Central memory CD8-positive, alpha-beta T cell (primary cell): ENCODE data around the gene CTF1.
A peak's percentile ranks its signal among the peaks of the same experiment; 100 is the strongest.

Experiments
- ATAC-seq: fragments of 150-1000 bp; cut with Tn5 transposase; replicated peaks from 2 replicates; pipeline ENCODE4 v1.10.0; 2022; ENCODE audit warnings: mild to moderate bottlenecking, moderate FRiP score, moderate number of reproducible peaks; ENCODE audit not compliant: poor library complexity, severe bottlenecking; ENCODE audit errors: extremely low read depth
- DNase-seq, 2 donors: peaks; one replicate each; pipeline ENCODE4 v3.0.0; 2021; ENCODE audit warnings: low spot score in 2 of 2
- H3K27ac Mint-ChIP-seq: one replicate; pipeline ENCODE4 v1.8.0; 2022; ENCODE audit warnings: low read depth, mild to moderate bottlenecking, moderate library complexity, mixed read lengths
- H3K27me3 Mint-ChIP-seq: one replicate; pipeline ENCODE4 v1.8.0; 2022; ENCODE audit warnings: mixed read lengths
- H3K36me3 Mint-ChIP-seq: one replicate; pipeline ENCODE4 v1.8.0; 2022; ENCODE audit warnings: mild to moderate bottlenecking, moderate library complexity, mixed read lengths; ENCODE audit not compliant: insufficient read depth
- H3K4me1 Mint-ChIP-seq: one replicate; pipeline ENCODE4 v1.8.0; 2022; ENCODE audit warnings: mixed read lengths
- H3K4me3 Mint-ChIP-seq: one replicate; pipeline ENCODE4 v1.8.0; 2022; ENCODE audit warnings: mild to moderate bottlenecking, moderate library complexity, mixed read lengths
- H3K9me3 Mint-ChIP-seq: one replicate; pipeline ENCODE4 v1.8.0; 2022; ENCODE audit warnings: mixed read lengths

Gene CTF1

DNA sequence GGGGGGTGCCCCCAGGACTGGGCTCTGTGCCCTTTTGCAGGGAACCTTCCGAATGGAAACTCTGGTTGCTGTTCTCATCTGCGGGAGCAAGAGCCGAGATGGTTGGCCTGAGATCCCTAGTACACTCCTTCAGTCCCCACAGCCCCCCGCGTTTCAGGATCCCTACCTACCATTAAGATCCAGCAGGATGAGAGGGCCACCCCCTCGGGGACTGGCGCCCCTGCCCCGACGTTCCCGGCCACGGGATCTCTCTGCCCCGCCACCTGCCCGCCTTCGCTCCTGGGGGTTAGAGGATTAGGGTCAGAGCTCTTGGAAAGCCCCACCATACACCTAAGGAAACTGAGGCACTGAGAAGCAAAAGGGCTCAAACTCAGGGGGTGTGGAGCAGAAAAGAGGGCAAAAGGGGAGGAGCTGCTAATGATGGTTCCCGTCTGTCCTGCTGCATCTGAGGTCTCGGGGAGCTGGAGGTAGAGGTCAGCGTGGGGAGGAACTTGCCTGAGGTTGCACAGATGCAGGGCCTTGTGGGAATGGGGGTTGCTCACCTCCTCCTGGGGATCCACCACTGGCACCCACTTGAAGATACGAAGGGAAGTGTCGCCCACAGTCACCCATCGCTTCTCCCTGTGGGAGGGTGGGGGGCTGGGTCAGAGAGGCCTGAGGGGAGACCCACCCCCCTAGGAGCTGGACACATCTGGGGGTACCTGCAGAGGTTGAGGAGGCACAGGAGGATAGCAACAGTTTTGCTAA lies 3.6 kb upstream of the CTF1 start:
- Mint-ChIP-seq H3K36me3 (peaks cover 31% of the 10 kb centered on the region), H3K4me1 (peaks cover 42% of the 10 kb centered on the region), H3K9me3 (no peaks in the 10 kb centered on the region), H3K4me3 (peak overlapping the region; percentile 86), H3K27me3 (no peaks in the 10 kb centered on the region), H3K27ac (peak overlapping the region; percentile 79)
- ATAC-seq (no peak), DNase-seq (no peak)

DNA sequence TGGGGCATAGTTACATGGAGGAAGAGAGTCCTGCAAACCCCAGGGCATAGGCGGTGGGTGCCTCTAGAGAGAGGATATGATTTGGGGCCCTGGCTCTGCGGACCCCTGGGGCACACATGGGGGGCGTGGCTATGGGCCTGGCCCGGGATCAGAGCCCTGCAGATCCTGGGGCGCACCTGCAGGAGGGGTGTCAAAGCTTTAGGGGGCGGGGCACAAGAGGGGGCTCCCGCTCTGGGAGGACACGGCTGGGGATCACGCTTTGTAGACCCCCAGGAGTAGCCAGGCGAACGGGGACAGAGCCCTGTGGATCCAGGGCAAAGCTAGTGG lies 3.0 kb upstream of the CTF1 start:
- Mint-ChIP-seq H3K4me1 (peaks cover 42% of the 10 kb centered on the region), H3K36me3 (peaks cover 29% of the 10 kb centered on the region), H3K9me3 (no peaks in the 10 kb centered on the region), H3K4me3 (peak overlapping the region; percentile 86), H3K27me3 (no peaks in the 10 kb centered on the region), H3K27ac (peak overlapping the region; percentile 79)
- DNase-seq (no peak), ATAC-seq (peak; percentile 31)

DNA sequence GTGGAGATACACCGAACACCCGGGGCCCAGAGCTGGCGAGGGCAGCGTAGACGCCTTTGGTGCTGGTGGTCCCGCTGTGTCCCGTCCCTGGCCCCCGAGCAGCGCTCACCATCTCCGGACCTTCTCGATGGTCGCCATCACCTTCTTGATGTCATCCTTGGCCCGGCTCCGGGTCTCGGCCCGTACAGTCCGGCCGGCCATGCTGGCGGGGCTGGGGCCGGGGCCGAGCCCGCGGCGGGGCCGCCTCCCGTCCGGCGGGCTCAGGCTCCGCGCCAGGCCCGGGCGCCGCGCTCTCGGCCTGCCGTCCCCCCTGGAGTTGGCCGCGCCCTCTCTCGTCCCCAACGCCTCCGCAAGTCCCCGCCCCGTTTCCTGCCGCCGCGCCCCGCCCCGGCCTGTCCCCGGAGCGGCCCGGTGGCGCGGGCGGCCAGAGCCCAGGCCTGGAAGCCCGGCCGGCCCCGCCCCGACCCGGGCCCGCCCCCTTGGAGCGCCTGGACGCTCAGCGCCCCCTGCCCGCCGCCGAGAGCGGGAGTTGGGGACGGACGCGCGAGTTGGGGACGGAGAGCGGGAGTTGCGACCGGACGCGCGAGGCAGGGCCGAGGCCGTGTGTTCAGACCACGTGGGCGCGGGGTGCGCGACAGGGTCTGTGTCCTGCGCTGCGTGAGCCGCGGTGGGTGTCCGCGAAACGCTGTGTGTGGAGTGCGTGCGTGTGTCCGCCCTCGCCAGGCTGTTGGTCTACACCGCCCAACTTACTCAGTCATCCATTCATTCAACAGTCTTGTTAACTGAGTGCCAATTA lies 2.5 kb upstream of the CTF1 start, which contains the start of gene BCL7C:
BCL7C (minus strand) TSS at position 334 of the 796 bp plus-strand sequence; CDS start at position 201, 133 bp downstream.
- no peaks in the 10 kb centered on the region for H3K9me3 Mint-ChIP-seq
- peak; percentile 70 for ATAC-seq
- peak within 1 kb of the TSS; percentile 79 for H3K27ac Mint-ChIP-seq
- H3K27me3 Mint-ChIP-seq, result no peaks in the 10 kb centered on the region
- peaks cover 38% of the 10 kb centered on the region for H3K4me1 Mint-ChIP-seq
- DNase-seq, result peak; percentile 48 to 49
- peak within 1 kb of the TSS; percentile 86 for H3K4me3 Mint-ChIP-seq
- peaks cover 24% of the 10 kb centered on the region for H3K36me3 Mint-ChIP-seq

DNA sequence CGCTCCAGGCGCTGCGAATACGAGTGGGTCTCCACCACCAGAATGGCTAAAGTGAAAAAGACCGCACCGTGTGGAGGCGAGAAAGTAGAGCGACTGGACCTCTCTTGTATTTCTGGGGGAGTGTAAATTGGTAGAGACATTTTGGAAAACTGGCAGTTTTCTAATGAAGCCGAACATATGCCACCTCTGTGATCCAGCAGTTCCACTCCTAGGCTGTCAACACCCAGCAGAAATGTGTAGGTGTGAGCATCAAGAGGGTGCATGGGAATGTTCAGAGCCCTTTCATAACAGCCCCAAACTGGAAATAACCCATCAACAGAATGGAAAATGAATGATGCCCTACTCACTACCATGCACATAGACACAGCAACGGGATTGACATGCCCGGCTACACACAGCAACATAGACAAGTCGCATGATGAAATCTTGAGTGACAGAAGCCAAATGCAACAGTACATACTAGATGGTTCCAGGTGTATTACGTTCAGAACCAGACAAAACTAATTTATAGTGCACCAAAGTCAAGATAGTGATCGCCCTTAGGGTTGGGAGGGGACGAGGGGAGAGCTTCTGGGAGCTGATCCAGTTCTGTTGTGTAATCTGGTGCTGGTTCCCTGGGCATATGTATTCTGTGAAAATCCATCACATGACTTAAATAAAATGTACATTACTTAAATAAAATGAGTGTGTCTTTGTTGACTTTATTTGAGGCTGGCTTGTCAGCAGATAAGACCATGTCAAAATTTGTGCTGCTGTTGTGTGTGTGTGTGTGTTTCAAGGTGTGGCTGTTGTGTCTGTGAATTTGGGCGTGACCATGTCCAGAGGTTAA lies 1.7 kb upstream of the CTF1 start:
- Mint-ChIP-seq H3K36me3 (peaks cover 21% of the 10 kb centered on the region), H3K27me3 (no peaks in the 10 kb centered on the region), H3K4me1 (peaks cover 37% of the 10 kb centered on the region), H3K9me3 (no peaks in the 10 kb centered on the region), H3K27ac (no peak overlapping the region), H3K4me3 (peak overlapping the region; percentile 86)
- ATAC-seq (no peak), DNase-seq (no peak)

DNA sequence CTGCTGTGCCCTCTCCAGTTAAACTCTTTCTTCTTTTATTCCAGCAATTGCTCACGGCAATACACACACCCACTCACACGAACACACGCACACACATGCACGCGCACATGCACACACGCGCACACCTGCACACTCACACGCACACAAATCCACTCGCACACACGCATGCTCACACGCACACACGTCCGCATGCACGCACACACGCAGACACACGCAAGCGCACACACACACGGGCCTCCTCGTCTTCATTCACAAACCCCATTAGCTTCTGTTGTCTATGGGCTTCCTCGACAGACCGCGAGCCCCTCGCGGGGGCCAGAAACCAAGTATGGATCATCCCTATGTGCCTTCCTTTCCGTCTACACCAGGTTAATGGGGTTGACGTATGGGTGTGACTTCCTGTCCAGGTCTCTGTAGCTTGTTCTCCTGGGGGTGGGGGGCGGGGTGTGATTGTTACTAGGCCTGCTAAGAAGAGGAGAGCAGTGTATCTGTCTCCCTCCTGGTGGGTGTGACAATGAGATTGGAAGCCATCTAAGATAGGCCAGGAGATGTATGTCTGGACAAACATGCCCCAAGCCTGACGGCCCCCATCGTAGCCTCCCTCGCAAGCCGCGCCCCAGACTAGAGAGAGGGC lies 670 bp upstream of the CTF1 start:
- no peaks in the 10 kb centered on the region for H3K9me3 Mint-ChIP-seq
- peak overlapping the region; percentile 86 for H3K4me3 Mint-ChIP-seq
- H3K27me3 Mint-ChIP-seq, result no peaks in the 10 kb centered on the region
- no peak overlapping the region for H3K27ac Mint-ChIP-seq
- peaks cover 41% of the 10 kb centered on the region for H3K4me1 Mint-ChIP-seq
- no peak for DNase-seq
- peaks cover 13% of the 10 kb centered on the region for H3K36me3 Mint-ChIP-seq
- ATAC-seq, result no peak

DNA sequence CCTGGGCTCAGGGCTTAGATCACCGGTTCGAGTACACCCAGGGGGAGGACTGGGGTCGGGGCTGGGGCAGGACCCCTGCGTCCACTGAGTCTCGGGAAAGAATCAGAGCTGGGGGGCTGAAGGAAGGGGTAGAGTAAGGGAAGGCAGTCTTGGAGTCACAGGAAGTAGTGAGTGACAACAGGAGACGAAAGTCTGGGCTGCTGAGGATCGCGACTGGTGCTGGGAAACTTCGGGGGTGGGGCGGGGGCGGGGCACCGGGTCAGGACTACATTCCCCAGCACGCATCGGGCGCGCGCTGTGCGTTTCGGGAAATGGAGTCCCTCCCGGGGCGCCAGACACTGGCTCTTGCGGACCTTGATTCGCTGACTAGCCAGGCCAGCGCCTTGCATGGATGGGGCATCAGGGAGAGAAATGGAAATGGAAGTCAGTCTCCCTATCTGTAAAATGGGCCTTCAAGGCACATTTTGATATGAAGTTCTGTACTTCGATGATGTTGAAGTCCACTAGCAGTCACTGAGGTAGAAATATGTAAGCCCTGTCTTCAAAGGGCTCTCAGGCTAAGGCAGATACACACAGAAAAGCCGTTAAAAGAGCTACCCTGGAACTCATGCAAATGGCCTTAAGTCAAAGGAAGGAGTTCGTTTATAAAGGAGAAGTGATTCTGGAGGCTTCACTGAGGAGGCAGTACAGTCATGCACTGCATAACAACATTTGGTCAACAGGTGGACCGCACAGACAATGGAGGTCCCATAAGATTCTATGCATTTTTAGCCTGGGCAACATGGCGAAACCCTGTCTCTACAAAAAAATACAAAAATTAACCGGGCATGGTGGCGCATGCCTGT lies 697 bp downstream of the CTF1 start:
- Mint-ChIP-seq H3K27me3 (no peaks in the 10 kb centered on the region), H3K4me1 (peaks cover 43% of the 10 kb centered on the region), H3K9me3 (no peaks in the 10 kb centered on the region), H3K27ac (no peak overlapping the region), H3K4me3 (peak overlapping the region; percentile 11), H3K36me3 (peaks cover 10% of the 10 kb centered on the region)
- ATAC-seq (peak; percentile 49), DNase-seq (no peak)

DNA sequence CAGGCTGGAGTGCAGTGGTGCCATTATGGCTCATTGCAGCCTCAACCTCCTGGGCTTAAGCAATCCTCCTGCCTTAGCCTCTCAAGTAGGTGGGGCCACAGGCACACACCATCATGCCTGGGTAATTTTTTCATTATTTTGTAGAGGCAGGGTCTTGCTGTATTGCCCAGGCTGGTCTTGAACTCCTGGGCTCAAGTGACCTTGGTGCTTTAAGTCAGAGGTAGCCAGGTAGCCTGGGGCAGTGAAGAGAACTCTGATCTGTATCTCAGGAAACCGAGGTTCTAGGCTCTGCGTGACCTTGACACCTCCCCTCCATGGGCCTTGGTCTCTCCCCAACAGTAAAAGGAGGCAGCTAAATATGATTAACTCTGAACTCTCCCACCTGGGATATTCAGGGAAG lies 3.4 kb downstream of the CTF1 start:
- Mint-ChIP-seq H3K36me3 (peaks cover 11% of the 10 kb centered on the region), H3K27me3 (no peaks in the 10 kb centered on the region), H3K4me1 (peaks cover 47% of the 10 kb centered on the region), H3K27ac (no peak overlapping the region), H3K9me3 (peaks cover 5% of the 10 kb centered on the region), H3K4me3 (no peak overlapping the region)
- no peak for DNase-seq
- ATAC-seq, result no peak

DNA sequence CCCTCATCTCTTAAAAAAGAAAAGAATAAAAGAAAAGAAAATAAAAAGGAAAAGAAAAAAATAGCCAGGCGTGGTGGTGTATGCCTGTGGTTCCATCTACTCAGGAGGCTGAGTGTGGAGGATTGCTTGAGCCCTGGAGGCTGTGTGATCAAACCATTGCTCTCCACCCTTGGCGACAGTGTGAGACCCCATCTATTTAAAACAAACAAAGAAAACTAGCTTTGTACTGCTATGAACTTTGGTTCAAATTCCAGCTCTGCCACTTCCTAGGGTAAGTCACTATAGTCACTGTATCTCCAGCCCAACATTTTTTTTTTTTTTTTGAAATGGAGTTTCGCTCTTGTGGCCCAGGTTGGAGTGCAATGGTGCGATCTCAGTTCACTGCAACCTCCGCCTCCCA lies 4.2 kb downstream of the CTF1 start:
- Mint-ChIP-seq H3K27me3 (no peaks in the 10 kb centered on the region), H3K9me3 (peaks cover 5% of the 10 kb centered on the region), H3K36me3 (peaks cover 8% of the 10 kb centered on the region), H3K27ac (no peak overlapping the region), H3K4me1 (peaks cover 44% of the 10 kb centered on the region), H3K4me3 (peak overlapping the region; percentile 63)
- no peak for ATAC-seq
- no peak for DNase-seq

DNA sequence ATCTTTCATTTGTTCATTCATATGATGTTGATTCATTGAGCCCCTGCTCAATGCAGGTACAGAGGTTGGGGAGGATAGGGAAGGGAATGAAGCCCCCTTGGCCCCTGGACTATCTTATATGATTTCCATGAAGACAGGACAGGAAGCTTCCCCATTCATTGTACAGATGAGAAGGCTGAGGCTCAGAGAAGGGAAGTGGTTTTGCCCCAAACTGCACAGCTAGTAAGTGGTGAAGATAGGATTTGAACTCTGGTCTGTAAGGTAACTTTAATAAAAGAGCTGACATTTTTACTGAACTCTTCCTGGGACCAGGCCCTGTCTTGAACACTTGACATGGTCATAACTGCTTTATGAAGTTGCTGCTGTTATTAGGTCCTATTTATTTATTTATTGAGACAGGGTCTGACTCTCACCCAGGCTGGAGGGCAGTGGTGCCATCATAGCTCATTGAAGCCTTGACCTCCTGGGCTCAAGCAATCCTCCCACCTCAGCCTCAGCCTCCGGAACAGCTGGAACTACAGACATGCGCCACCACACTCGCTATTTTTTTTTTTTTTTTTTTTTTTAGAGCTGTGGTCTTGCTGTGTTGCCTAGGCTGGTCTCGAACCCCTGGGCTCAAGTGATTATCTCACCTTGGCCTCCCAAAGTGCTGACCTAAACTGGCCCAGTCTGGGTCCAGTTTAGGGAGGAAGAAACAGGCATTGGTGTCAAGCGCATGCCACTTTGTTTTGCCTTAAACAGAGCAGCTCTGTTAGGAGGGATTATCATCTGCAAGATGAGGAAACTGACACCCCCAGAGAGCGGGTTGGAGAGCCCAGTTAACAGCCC lies 5.0 kb downstream of the CTF1 start:
- peaks cover 7% of the 10 kb centered on the region for H3K36me3 Mint-ChIP-seq
- H3K9me3 Mint-ChIP-seq, result peaks cover 5% of the 10 kb centered on the region
- H3K27ac Mint-ChIP-seq, result no peak overlapping the region
- ATAC-seq (no peak), DNase-seq (no peak)
- H3K4me3 Mint-ChIP-seq, result peak overlapping the region; percentile 63
- H3K27me3 Mint-ChIP-seq, result no peaks in the 10 kb centered on the region
- peaks cover 38% of the 10 kb centered on the region for H3K4me1 Mint-ChIP-seq

DNA sequence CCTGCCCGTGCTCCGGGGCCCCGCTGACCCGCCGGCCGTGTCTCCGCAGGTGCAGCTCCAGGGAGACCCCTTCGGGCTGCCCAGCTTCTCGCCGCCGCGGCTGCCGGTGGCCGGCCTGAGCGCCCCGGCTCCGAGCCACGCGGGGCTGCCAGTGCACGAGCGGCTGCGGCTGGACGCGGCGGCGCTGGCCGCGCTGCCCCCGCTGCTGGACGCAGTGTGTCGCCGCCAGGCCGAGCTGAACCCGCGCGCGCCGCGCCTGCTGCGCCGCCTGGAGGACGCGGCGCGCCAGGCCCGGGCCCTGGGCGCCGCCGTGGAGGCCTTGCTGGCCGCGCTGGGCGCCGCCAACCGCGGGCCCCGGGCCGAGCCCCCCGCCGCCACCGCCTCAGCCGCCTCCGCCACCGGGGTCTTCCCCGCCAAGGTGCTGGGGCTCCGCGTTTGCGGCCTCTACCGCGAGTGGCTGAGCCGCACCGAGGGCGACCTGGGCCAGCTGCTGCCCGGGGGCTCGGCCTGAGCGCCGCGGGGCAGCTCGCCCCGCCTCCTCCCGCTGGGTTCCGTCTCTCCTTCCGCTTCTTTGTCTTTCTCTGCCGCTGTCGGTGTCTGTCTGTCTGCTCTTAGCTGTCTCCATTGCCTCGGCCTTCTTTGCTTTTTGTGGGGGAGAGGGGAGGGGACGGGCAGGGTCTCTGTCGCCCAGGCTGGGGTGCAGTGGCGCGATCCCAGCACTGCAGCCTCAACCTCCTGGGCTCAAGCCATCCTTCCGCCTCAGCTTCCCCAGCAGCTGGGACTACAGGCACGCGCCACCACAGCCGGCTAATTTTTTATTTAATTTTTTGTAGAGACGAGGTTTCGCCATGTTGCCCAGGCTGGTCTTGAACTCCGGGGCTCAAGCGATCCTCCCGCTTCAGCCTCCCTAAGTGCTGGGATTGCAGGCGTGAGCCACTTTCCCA lies 5.9 kb downstream of the CTF1 start:
- Mint-ChIP-seq H3K36me3 (peaks cover 6% of the 10 kb centered on the region), H3K27ac (peak overlapping the region; percentile 89), H3K4me3 (peak overlapping the region; percentile 85), H3K4me1 (peaks cover 30% of the 10 kb centered on the region), H3K27me3 (no peaks in the 10 kb centered on the region), H3K9me3 (peaks cover 5% of the 10 kb centered on the region)
- ATAC-seq (peak; percentile 85), DNase-seq (peak in 1 of 2 donors; percentile 39)
